HFFc6 (cell line): Measurements from ENCODE around the gene HERC3. TPM values are rescaled to one million over a fixed set of nuclear protein-coding genes. Genes with fewer than 3 reads are reported as not detected.

ENCODE experiments used
- DNase-seq: peaks from one replicate; pipeline ENCODE4 v3.0.0-alpha.2; 2018
- H3K27ac Mint-ChIP-seq: 2 replicates; pipeline ENCODE4 v1.8.0; 2020; ENCODE audit warnings: mild to moderate bottlenecking, mixed read lengths
- H3K27me3 Mint-ChIP-seq: 2 replicates; pipeline ENCODE4 v1.8.0; 2021; ENCODE audit warnings: mild to moderate bottlenecking, moderate library complexity, mixed read lengths; ENCODE audit not compliant: insufficient read depth
- H3K36me3 Mint-ChIP-seq: 2 replicates; pipeline ENCODE4 v1.8.0; 2021; ENCODE audit warnings: low read depth, mixed read lengths
- H3K4me1 Mint-ChIP-seq: 2 replicates; pipeline ENCODE4 v1.8.0; 2020; ENCODE audit warnings: low read depth, mixed read lengths
- H3K4me3 Mint-ChIP-seq: 2 replicates; pipeline ENCODE4 v1.8.0; 2020; ENCODE audit warnings: mild to moderate bottlenecking, moderate library complexity, mixed read lengths
- H3K9me3 Mint-ChIP-seq: 2 replicates; pipeline ENCODE4 v1.8.0; 2020; ENCODE audit warnings: mild to moderate bottlenecking, mixed read lengths
- total RNA-seq, 6 experiments: library from RNA; stranded (reverse); fragmentation: NEBNext Ultra II Directional; extraction: Animal tissue kit (Norgen Biotek cat#: 25700); gene quantifications; 2 replicates in 1 of 6; 3 replicates in 5 of 6; pipeline ENCODE4 v1.2.3, GENCODE V29; 2021
- TF ChIP-seq, protein P1 (sequence below): fragments of 200-600 bp; sonication (generic); IDR thresholded peaks from 2 replicates; pipeline ENCODE4 v1.5.0; 2021; ENCODE audit warnings: antibody characterized with exemption, mild to moderate bottlenecking

HERC3 gene
- total RNA-seq, 6 experiments from 2014 or later, result 16.5 to 32.2 (median 26.6) TPM

DNA sequence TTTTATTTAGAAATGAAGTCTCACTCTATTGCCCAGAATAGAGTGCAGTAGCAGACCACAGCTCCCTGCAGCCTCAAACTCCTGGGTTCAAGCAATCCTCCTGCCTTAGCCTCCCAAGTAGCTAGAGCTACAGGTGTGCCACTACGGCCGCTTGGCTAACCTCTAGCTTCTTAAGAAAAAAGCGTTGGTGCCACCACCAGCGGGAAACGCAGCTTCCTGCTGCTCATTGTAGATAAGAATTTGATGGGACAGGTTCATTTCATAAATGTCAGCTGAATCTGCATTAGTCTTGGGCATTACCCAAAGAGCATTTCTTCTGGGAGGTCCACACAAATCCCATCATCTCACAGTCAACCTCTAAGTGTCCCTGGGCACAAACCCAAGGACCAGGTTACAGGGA is 138.5 kb downstream of the HERC3 start:
- no peak for DNase-seq
- peaks cover 20% of the 10 kb centered on the region for H3K4me1 Mint-ChIP-seq
- H3K36me3 Mint-ChIP-seq, result peaks cover 6% of the 10 kb centered on the region; the same call in 1 of the 2 replicates
- no peak overlapping the region for H3K27ac Mint-ChIP-seq
- TF ChIP-seq, protein P1, sequence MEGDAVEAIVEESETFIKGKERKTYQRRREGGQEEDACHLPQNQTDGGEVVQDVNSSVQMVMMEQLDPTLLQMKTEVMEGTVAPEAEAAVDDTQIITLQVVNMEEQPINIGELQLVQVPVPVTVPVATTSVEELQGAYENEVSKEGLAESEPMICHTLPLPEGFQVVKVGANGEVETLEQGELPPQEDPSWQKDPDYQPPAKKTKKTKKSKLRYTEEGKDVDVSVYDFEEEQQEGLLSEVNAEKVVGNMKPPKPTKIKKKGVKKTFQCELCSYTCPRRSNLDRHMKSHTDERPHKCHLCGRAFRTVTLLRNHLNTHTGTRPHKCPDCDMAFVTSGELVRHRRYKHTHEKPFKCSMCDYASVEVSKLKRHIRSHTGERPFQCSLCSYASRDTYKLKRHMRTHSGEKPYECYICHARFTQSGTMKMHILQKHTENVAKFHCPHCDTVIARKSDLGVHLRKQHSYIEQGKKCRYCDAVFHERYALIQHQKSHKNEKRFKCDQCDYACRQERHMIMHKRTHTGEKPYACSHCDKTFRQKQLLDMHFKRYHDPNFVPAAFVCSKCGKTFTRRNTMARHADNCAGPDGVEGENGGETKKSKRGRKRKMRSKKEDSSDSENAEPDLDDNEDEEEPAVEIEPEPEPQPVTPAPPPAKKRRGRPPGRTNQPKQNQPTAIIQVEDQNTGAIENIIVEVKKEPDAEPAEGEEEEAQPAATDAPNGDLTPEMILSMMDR, result no peak
- H3K27me3 Mint-ChIP-seq, result peaks cover 3% of the 10 kb centered on the region; the same call in 1 of the 2 replicates
- no peaks in the 10 kb centered on the region for H3K9me3 Mint-ChIP-seq
- H3K4me3 Mint-ChIP-seq, result no peak overlapping the region

DNA sequence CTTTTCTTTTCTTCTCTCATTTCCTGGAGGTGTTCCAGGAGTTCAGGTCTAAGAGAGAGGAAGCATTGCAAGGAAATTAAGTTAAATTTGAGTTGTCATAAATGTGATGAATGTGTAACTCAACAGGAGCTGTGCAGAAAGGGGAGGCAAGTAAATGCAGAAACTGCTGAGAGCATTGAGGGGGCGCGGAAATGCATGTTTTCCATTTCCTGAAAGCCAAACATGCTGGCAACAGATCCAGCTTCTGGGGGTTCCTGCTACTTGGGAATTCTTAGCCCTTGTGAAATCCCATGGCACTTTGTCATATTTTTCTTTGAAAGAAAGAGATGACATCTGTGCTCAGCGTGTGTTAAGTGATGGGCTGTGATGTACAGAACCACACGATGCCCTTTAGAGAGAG is 139.1 kb downstream of the HERC3 start:
- H3K9me3 Mint-ChIP-seq, result no peaks in the 10 kb centered on the region
- DNase-seq, result no peak
- peaks cover 6% of the 10 kb centered on the region; the same call in 1 of the 2 replicates for H3K36me3 Mint-ChIP-seq
- H3K4me3 Mint-ChIP-seq, result no peak overlapping the region
- peaks cover 19% of the 10 kb centered on the region for H3K4me1 Mint-ChIP-seq
- no peak overlapping the region for H3K27ac Mint-ChIP-seq
- TF ChIP-seq, protein P1, result no peak
- peaks cover 3% of the 10 kb centered on the region; the same call in 1 of the 2 replicates for H3K27me3 Mint-ChIP-seq

DNA sequence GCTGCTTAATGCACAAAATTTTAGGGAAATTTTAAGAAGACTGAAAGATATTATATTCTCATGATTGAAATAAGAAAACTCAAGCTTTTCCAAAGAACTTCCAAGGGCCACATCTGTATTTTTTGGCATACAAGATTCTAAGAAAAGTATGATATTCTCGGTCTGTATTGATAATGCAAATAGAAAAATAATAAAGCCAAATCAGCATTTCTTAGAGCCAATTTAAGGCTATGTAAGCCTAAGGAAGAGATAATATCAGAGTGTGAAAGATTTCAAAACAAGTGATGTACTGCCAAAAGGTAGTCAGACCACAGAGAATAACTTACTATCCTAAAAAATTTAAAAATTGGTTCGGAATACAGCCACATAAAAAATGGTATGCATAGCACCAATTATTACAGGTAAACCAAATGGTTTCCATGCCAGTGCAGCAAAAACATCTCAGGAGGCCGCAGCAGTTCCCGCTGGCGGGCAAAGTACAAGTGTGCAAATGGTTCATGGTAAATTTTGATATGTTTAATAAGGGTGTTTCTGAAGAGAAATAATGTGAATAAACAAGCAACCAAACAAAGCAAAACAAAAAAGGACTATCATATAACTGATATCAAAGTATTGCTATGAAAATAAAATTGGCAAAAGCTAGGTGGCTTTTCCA is 140.6 kb downstream of the HERC3 start:
- Mint-ChIP-seq H3K36me3 (peaks cover 2% of the 10 kb centered on the region; the same call in 1 of the 2 replicates), H3K4me1 (peaks cover 30% of the 10 kb centered on the region), H3K9me3 (no peaks in the 10 kb centered on the region), H3K27ac (no peak overlapping the region), H3K4me3 (no peak overlapping the region), H3K27me3 (0 out of 2 replicates have a peak, but pooled peaks cover 3% of the 10 kb centered on the region)
- DNase-seq, result no peak
- TF ChIP-seq, protein P1, result no peak

GRCh38 chr4:88734403-88734949 is 142.2 kb downstream of the HERC3 start:
- no peak for DNase-seq
- Mint-ChIP-seq H3K36me3 (peaks cover 7% of the 10 kb centered on the region; the same call in 1 of the 2 replicates), H3K9me3 (no peaks in the 10 kb centered on the region)

GRCh38 chr4:88735564-88735963 is 143.3 kb downstream of the HERC3 start:
- Mint-ChIP-seq H3K36me3 (peaks cover 7% of the 10 kb centered on the region; the same call in 1 of the 2 replicates), H3K27me3 (peaks cover 3% of the 10 kb centered on the region; the same call in 1 of the 2 replicates), H3K4me1 (peaks cover 32% of the 10 kb centered on the region), H3K9me3 (no peaks in the 10 kb centered on the region), H3K27ac (no peak overlapping the region), H3K4me3 (no peak overlapping the region)
- DNase-seq, result no peak
- TF ChIP-seq, protein P1, result no peak

More at GRCh38 chr4:88734403-88734949, 142.2 kb downstream of the HERC3 start:
- peaks cover 3% of the 10 kb centered on the region; the same call in 1 of the 2 replicates for H3K27me3 Mint-ChIP-seq
- no peak overlapping the region for H3K27ac Mint-ChIP-seq
- peaks cover 32% of the 10 kb centered on the region for H3K4me1 Mint-ChIP-seq
- TF ChIP-seq, protein P1, result no peak
- no peak overlapping the region for H3K4me3 Mint-ChIP-seq
